ENCODE results near the gene TUBAL3.

DNA sequence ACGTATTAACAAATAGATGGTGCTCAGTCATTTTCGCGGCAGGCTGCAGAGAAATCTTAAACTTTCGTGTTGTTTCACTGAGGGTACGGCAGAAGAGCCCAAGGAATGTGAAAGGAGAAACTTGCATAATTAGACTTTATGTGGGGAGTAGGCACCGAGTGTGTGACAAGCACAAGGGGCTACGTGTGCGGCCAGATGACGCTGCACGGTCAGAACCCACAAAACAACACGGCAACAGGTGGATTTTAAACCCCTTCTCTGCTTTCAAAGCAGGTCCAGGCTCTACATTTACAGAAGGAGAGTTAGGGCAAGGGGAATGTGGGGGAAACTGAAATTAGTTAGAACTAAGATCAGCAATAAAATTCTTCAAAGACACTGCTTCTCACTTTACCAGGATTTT lies 40.3 kb downstream of the TUBAL3 start:
- TF ChIP-seq, protein P1, sequence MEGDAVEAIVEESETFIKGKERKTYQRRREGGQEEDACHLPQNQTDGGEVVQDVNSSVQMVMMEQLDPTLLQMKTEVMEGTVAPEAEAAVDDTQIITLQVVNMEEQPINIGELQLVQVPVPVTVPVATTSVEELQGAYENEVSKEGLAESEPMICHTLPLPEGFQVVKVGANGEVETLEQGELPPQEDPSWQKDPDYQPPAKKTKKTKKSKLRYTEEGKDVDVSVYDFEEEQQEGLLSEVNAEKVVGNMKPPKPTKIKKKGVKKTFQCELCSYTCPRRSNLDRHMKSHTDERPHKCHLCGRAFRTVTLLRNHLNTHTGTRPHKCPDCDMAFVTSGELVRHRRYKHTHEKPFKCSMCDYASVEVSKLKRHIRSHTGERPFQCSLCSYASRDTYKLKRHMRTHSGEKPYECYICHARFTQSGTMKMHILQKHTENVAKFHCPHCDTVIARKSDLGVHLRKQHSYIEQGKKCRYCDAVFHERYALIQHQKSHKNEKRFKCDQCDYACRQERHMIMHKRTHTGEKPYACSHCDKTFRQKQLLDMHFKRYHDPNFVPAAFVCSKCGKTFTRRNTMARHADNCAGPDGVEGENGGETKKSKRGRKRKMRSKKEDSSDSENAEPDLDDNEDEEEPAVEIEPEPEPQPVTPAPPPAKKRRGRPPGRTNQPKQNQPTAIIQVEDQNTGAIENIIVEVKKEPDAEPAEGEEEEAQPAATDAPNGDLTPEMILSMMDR (conservative IDR thresholded peaks at IDR 0.05): no peak
- TF ChIP-seq EZH2 (IDR thresholded peaks at IDR 0.05; ENCODE audit: low read depth): no peak
